Vein endothelial cell (primary cell): ENCODE measurements around the gene SREBF2. TPM values are rescaled to one million over a fixed set of nuclear protein-coding genes. Genes with fewer than 3 reads are reported as not detected.
A peak's percentile ranks its signal among the peaks of the same experiment; 100 is the strongest.

ENCODE experiments used
- small RNA-seq: library from RNA; depleted of rRNA; stranded (forward); fragments of <200 nt; gene quantifications from one replicate; pipeline ENCODE3, GENCODE V24; 2012
- total RNA-seq: library from RNA; depleted of rRNA; stranded (reverse); fragments of >200 nt; gene quantifications from 2 replicates; pipeline ENCODE4 v1.2.3, GENCODE V29; 2012

Gene SREBF2
- total RNA-seq = 74.9 and 76.4 TPM in 2 replicates

DNA sequence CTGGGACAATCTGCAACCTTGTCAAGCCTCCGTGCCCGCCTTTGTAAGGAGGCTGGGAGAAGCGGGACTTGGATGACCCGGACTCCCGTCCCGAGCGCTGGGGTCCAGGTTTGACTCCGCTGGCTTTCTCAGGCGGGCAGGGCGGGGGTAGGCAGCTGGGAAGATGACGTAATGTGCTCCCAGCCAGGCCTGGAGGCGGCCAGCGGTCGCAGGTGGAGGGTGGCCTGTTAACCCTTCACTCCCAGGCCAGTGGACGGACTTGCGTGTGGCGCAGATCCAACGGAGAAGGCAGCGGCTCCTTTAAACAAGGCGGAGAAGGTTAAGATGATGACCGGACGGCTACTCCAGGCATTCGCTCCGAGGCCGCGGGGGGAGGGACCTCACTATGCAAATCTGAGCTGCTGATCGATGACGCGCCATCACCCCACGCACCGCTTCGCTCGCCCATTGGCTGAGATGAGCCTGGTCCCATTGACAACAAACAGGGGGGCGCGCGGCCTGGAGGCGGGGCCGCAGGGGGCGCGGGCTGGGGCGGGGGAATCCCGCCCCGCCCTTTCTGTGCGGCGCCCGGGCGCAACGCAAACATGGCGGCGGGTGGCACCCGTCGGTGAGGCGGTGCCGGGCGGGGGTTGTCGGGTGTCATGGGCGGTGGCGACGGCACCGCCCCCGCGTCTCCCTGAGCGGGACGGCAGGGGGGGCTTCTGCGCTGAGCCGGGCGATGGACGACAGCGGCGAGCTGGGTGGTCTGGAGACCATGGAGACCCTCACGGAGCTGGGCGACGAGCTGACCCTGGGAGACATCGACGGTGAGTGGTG lies at the start of gene SREBF2:
Gene SREBF2 (plus strand): TSS at position 553 of the 816 bp plus-strand sequence. CDS start 166 bp downstream, at position 719.

DNA sequence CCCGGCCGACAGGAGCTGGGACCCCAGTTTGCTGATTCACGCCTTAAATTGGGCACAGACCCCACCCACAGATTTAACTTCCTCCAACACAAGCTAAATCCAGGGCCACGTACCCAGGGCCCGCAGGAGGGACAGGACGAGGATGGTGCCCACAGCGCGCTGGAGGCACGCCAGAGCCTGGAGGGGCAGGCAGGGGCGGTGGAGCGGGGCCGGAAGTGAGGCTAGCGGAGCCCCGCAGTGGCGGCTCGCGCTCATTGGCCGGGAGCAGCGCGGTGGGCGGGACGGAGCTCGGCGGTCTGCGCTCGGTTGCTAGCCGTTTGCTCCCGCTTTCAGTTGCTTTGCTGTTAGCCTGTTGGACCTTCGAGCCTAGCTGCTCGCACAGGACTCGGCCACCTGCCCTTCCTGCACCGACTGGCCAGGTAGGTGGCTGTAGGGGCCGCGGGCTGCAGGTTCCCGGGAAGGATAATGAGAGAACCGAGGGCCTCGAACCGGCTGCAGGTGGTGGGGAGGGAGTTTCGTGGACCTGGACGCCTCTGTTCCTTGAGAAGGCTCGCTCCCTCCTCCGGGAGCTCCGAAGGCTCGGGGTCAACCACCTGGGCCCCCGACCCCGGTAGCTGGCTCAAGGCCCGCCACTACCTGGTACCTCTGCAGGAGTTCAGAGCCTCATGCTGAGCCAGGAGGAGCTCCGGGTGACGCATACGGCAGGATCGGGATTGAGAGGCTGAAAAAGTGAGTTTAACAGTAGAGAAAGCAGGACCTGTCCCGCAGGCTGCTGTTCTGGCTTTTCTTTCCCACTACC lies 32.4 kb upstream of the SREBF2 start, which contains the start of gene CCDC134:
Gene CCDC134 (plus strand): TSS at position 332 of the 799 bp plus-strand sequence. CDS start 8,212 bp downstream, outside the sequence.

DNA sequence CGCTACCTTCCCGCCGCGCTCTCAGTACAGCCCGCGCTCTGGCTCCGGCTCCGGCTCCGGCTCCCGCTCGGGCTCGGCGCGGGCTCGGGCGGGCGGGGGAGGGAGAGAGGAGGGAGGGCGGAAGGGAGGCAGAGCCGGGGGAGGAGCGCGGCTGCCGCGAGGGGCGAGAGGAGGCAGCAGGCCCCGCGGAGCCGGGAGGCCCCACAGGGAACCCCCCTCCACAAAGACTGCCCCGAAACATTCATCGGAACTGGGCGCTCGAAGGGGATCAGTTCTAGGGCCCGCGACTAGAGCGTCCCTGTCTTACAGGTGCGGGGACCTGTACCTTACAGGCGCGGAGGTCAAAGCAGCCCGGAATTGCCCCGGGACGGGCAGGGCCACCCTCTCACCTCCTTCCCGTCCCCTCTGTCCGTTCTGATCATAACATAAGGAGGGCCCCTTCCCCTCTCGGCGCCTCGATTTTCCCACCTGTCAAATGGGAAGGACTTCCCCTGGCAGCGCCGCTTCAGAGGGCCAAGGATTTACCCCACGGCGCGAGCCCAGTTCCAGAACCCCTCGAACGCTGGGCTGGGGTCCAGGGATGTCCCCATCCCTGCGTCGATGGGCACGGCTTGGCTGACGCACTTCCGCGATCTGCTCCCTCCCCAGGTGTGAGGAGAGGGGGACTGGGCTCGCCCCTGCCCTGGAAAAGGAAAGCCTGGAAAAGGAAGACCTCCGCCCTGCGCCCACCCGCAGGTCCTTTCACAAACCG lies 82.3 kb downstream of the SREBF2 start, which contains the start of gene SHISA8:
Gene SHISA8 (minus strand): TSS at position 40 of the 751 bp plus-strand sequence. CDS start 407 bp downstream, outside the sequence.

DNA sequence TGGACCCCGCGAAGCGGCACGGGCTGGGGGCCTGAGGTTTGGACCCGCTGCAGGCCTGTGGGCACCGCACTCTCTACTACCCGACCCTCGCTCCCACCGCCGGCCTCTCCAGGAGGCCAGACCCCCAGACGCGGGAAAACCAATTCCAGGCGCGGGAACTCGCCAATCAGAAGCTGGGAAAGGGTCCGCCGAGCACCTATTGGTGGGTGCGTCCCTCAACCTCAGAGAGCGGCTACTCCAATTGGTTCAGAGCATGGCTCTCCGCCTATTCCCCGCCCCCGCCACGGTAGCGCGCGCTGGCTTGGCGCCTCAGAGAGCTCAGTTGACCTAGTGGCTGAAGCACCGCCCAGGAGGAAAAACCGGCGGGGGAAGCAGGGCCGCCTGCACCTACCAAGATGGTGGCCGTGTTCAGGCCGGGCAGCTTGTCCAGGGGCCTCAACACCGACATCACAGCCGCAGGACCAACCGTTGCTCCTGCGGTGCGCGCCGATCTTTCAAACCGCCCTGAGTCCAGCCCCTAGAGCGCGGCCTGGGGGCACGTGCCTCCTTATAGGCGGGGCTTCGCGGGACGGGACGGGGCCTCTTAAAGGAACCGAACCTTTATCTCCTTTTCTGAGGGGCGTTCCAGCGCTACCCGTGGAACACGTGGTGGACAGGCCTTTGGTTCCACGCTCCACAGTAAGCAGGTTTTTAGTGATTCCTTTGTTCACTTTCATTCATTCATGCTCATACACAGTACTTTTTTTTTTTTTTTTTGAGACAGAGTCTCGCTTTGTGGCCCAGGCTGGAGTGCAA lies 113.9 kb downstream of the SREBF2 start, which contains the start of gene CENPM:
Gene CENPM (minus strand): TSS at position 524 of the 795 bp plus-strand sequence. CDS start 76 bp downstream, at position 448.

DNA sequence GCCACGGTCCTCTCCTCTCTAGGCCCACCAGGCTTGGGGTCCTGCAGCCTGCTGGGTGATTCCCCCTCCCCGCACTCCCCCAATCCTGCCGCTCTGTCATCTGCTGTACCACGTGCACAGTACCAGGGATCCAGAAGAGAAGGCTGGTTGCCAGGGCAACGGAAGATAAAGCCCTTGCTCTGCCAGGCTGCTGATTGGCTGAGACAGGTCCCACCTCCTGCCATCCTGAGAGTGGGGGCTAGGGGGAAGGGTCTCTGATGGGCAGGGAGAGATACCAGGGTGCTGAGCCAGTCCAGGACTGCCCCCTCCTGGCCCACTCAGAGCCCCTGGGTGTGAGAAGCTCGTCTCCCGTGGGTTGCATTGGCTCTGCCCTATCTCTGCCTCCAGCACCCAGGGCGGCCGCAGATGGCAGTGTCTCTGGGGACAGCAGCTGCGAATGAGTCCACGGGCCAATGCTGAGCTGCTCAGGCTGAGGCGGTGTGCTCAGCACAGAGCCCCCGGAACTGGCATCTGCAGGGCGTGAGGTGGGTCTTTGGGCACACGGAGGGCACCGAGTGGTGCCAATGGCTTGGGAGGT lies 119.1 kb downstream of the SREBF2 start, which contains the start of gene SMIM45:
Gene SMIM45 (plus strand): TSS at position 253 of the 577 bp plus-strand sequence.

Small RNA genes within 50 kb of the gene (small RNA-seq; reads per million reads assigned to genes)
- gene MIR33A = 1.6 reads per million, percentile 74 among the genes with 10 or more reads in this experiment

Other genes starting within 250 kb of the SREBF2 start
- gene PMM1, start 243.3 kb upstream of the SREBF2 start, total RNA-seq = 3.7 and 5.2 TPM in 2 replicates
- gene DESI1, start 212.1 kb upstream of the SREBF2 start, total RNA-seq = 43.1 and 48.4 TPM in 2 replicates
- gene XRCC6, start 211.8 kb upstream of the SREBF2 start, total RNA-seq = 301 and 399 TPM in 2 replicates
- 86.3 and 89.8 TPM in 2 replicates for gene SNU13, start 144.2 kb upstream of the SREBF2 start, total RNA-seq
- 0.96 and 2.6 TPM in 2 replicates for gene MEI1, start 133.6 kb upstream of the SREBF2 start, total RNA-seq
- 6.0 and 6.5 TPM in 2 replicates for gene CCDC134, start 32.4 kb upstream of the SREBF2 start, total RNA-seq
- not detected in 2 replicates for gene SHISA8, start 82.0 kb downstream of the SREBF2 start, total RNA-seq
- gene TNFRSF13C, start 93.7 kb downstream of the SREBF2 start, total RNA-seq = 0.29 and 0.33 TPM in 2 replicates
- gene CENPM, start 114.0 kb downstream of the SREBF2 start, total RNA-seq = 9.1 and 12.6 TPM in 2 replicates
- gene SEPTIN3, start 136.3 kb downstream of the SREBF2 start, total RNA-seq = under 0.01 TPM in 2 replicates
- gene WBP2NL, start 165.7 kb downstream of the SREBF2 start, total RNA-seq = 0.98 TPM in 1 of 2 replicates, not detected in the other
- gene NAGA, start 237.7 kb downstream of the SREBF2 start, total RNA-seq = 32.9 and 38.2 TPM in 2 replicates
- 14.6 and 24.2 TPM in 2 replicates for gene PHETA2, start 241.1 kb downstream of the SREBF2 start, total RNA-seq
- gene SMDT1, start 246.6 kb downstream of the SREBF2 start, total RNA-seq = 4.9 and 5.0 TPM in 2 replicates